Neural cell (in vitro differentiated cells): Measurements from ENCODE around the gene PPM1H. TPM values are rescaled to one million over a fixed set of nuclear protein-coding genes. Genes with fewer than 3 reads are reported as not detected.

ENCODE experiments used
- H2AFZ ChIP-seq: fragments of 200-600, 300-800 bp; sonication (generic), shearing (Covaris generic); 2 replicates; pipeline ENCODE4 v1.6.0; 2014; ENCODE audit warnings: low read depth, mild to moderate bottlenecking, antibody characterized with exemption, low read length, moderate library complexity
- H3F3A ChIP-seq: fragments of 200-600 bp; shearing (Covaris generic); 2 replicates; pipeline ENCODE4 v1.6.1; 2016; ENCODE audit warnings: mild to moderate bottlenecking, moderate library complexity, mixed read lengths, antibody characterized with exemption, low read length; ENCODE audit not compliant: insufficient read depth, poor library complexity, severe bottlenecking
- H3K27ac ChIP-seq: fragments of 200-600, 300-800 bp; sonication (generic), shearing (Covaris generic); 2 replicates; pipeline ENCODE4 v1.5.1; 2014; ENCODE audit warnings: mild to moderate bottlenecking, low read length, moderate library complexity
- H3K27me3 ChIP-seq: fragments of 300-800, 200-600 bp; sonication (generic), shearing (Covaris generic); 2 replicates; pipeline ENCODE4 v1.6.0; 2014; ENCODE audit warnings: mild to moderate bottlenecking, low read depth, low read length, moderate library complexity; ENCODE audit not compliant: insufficient read depth
- H3K36me3 ChIP-seq: fragments of 300-800, 200-600 bp; sonication (generic), shearing (Covaris generic); 2 replicates; pipeline ENCODE4 v1.5.1; 2014; ENCODE audit warnings: mild to moderate bottlenecking, antibody characterized with exemption, low read length, moderate library complexity; ENCODE audit not compliant: insufficient read depth
- H3K4me2 ChIP-seq: fragments of 300-800, 200-600 bp; sonication (generic), shearing (Covaris generic); 2 replicates; pipeline ENCODE4 v1.6.0; 2014; ENCODE audit warnings: mild to moderate bottlenecking, low read length
- H3K4me3 ChIP-seq: fragments of 300-800, 200-600 bp; sonication (generic), shearing (Covaris generic); 2 replicates; pipeline ENCODE4 v1.5.1; 2014; ENCODE audit warnings: mild to moderate bottlenecking, low read length, moderate library complexity
- H3K79me2 ChIP-seq: fragments of 200-600 bp; shearing (Covaris generic); replicated peaks from 2 replicates; pipeline ENCODE4 v1.6.0; 2014; ENCODE audit warnings: mild to moderate bottlenecking, low read length, moderate library complexity; ENCODE audit not compliant: insufficient read depth
- H3K9ac ChIP-seq: fragments of 300-800, 200-600 bp; sonication (generic), shearing (Covaris generic); 2 replicates; pipeline ENCODE4 v1.6.1; 2016; ENCODE audit warnings: mild to moderate bottlenecking, low read length, mixed read lengths
- H3K9me2 ChIP-seq: fragments of 200-600 bp; shearing (Covaris generic); 2 replicates; pipeline ENCODE4 v1.6.1; 2016; ENCODE audit warnings: mild to moderate bottlenecking, low read length, mixed read lengths; ENCODE audit not compliant: insufficient read depth
- H3K9me3 ChIP-seq: fragments of 200-600, 300-800 bp; sonication (generic), shearing (Covaris generic); 2 replicates; pipeline ENCODE4 v1.6.1; 2016; ENCODE audit warnings: mild to moderate bottlenecking, mixed run types, low read length, moderate library complexity, mixed read lengths
- H4K20me1 ChIP-seq: fragments of 200-600 bp; shearing (Covaris generic); 2 replicates; pipeline ENCODE4 v1.6.1; 2016; ENCODE audit warnings: mild to moderate bottlenecking, mixed run types; ENCODE audit not compliant: insufficient read depth
- EP300 ChIP-seq: fragments of 450-650 bp; conservative IDR thresholded peaks from 2 replicates; pipeline ENCODE4 v1.6.1; 2014; ENCODE audit warnings: antibody characterized with exemption, mild to moderate bottlenecking, moderate library complexity; ENCODE audit not compliant: poor library complexity, severe bottlenecking
- MXI1 ChIP-seq: fragments of 450-650 bp; conservative IDR thresholded peaks from 2 replicates; pipeline ENCODE4 v1.6.1; 2014; ENCODE audit warnings: antibody characterized with exemption, mild to moderate bottlenecking; ENCODE audit not compliant: poor library complexity, severe bottlenecking
- POLR2AphosphoS5 ChIP-seq: IDR thresholded peaks from 2 replicates; pipeline ENCODE4 v1.6.1; 2012
- RAD21 ChIP-seq: fragments of 450-650 bp; conservative IDR thresholded peaks from 2 replicates; pipeline ENCODE4 v1.6.1; 2014; ENCODE audit warnings: antibody characterized with exemption, mild to moderate bottlenecking, moderate library complexity
- REST ChIP-seq: IDR thresholded peaks from 2 replicates; pipeline ENCODE4 v1.6.1; 2012; ENCODE audit warnings: borderline replicate concordance
- SMC3 ChIP-seq: fragments of 450-650 bp; conservative IDR thresholded peaks from 2 replicates; pipeline ENCODE4 v1.6.1; 2014; ENCODE audit warnings: antibody characterized with exemption, mild to moderate bottlenecking, moderate library complexity; ENCODE audit not compliant: poor library complexity
- polyA plus RNA-seq: library from polyadenylated mRNA; depleted of rRNA; stranded (reverse); fragments of >200 nt; gene quantifications from 2 replicates; pipeline ENCODE4 v1.2.3, GENCODE V29; 2014

The PPM1H gene
- polyA plus RNA-seq, 1 donor from 2014 or later, result 3.9 TPM

- Histone ChIP-seq H3K4me3 (no peak overlapping the region), H3K36me3 (no peaks in the 10 kb centered on the region), H3K4me2 (no peak overlapping the region), H3K27me3 (no peaks in the 10 kb centered on the region), H3K79me2 (no peaks in the 10 kb centered on the region), H3F3A (no peaks in the 10 kb centered on the region), H4K20me1 (no peaks in the 10 kb centered on the region), H3K9me2 (no peaks in the 10 kb centered on the region), H3K27ac (no peak overlapping the region), H3K9me3 (no peaks in the 10 kb centered on the region), H3K9ac (no peak overlapping the region), H2AFZ (no peak overlapping the region)
- TF ChIP-seq RAD21 (no peak), EP300 (no peak), MXI1 (no peak), POLR2AphosphoS5 (no peak)
Observed at GRCh38 chr12:62657363-62657632, 277.7 kb downstream of the PPM1H start.

GRCh38 chr12:62656591-62657362, 278.2 kb downstream of the PPM1H start:
- Histone ChIP-seq H2AFZ (no peak overlapping the region), H3K4me2 (no peak overlapping the region), H3K36me3 (no peaks in the 10 kb centered on the region), H3F3A (no peaks in the 10 kb centered on the region), H3K27me3 (no peaks in the 10 kb centered on the region), H3K9me3 (no peaks in the 10 kb centered on the region), H3K4me3 (no peak overlapping the region), H3K27ac (no peak overlapping the region), H3K9me2 (no peaks in the 10 kb centered on the region), H3K9ac (no peak overlapping the region), H3K79me2 (no peaks in the 10 kb centered on the region), H4K20me1 (no peaks in the 10 kb centered on the region)
- no peak for TF ChIP-seq REST
- no peak for TF ChIP-seq RAD21

GRCh38 chr12:62655666-62656151, 279.2 kb downstream of the PPM1H start:
- no peak overlapping the region for H3K27ac ChIP-seq
- H3K27me3 ChIP-seq, result no peaks in the 10 kb centered on the region
- no peaks in the 10 kb centered on the region for H3K79me2 ChIP-seq
- H4K20me1 ChIP-seq, result no peaks in the 10 kb centered on the region
- no peaks in the 10 kb centered on the region for H3K36me3 ChIP-seq
- H3K9me2 ChIP-seq, result no peaks in the 10 kb centered on the region
- H3K9ac ChIP-seq, result no peak overlapping the region
- H3K4me2 ChIP-seq, result no peak overlapping the region
- no peak overlapping the region for H3K4me3 ChIP-seq
- no peaks in the 10 kb centered on the region for H3K9me3 ChIP-seq
- no peaks in the 10 kb centered on the region for H3F3A ChIP-seq
- no peak for TF ChIP-seq SMC3
- H2AFZ ChIP-seq, result no peak overlapping the region
